SU-DHL-6 (cell line): ENCODE data around the gene B4GALT6.

Experiments
- H2AFZ ChIP-seq: fragments of 200-600 bp; sonication (generic); 2 replicates; pipeline ENCODE4 v1.6.1; 2014; ENCODE audit warnings: low read depth, mild to moderate bottlenecking, moderate library complexity, mixed read lengths, antibody characterized with exemption, low read length; ENCODE audit not compliant: severe bottlenecking
- H3F3A ChIP-seq: fragments of 200-600 bp; shearing (Covaris generic); 2 replicates; pipeline ENCODE4 v1.6.0; 2016; ENCODE audit warnings: antibody characterized with exemption, mild to moderate bottlenecking; ENCODE audit not compliant: insufficient read depth
- H3K27ac ChIP-seq: fragments of 200-600 bp; sonication (generic); 2 replicates; pipeline ENCODE4 v1.5.1; 2016; ENCODE audit warnings: low read depth, mild to moderate bottlenecking, low read length, moderate library complexity, mixed read lengths
- H3K27me3 ChIP-seq: fragments of 200-600 bp; sonication (generic), shearing (Covaris generic); 2 replicates; pipeline ENCODE4 v1.6.0; 2014; ENCODE audit warnings: mild to moderate bottlenecking, low read length
- H3K36me3 ChIP-seq: fragments of 200-600 bp; sonication (generic); 2 replicates; pipeline ENCODE4 v1.6.1; 2014; ENCODE audit warnings: mild to moderate bottlenecking, low read length, mixed read lengths
- H3K4me2 ChIP-seq: fragments of 300-600, 200-600 bp; shearing (Covaris generic), sonication (generic); 2 replicates; pipeline ENCODE4 v1.6.0; 2014; ENCODE audit warnings: low read length, low read depth, mild to moderate bottlenecking; ENCODE audit not compliant: poor library complexity, severe bottlenecking
- H3K4me3 ChIP-seq: fragments of 200-600 bp; sonication (generic); 2 replicates; pipeline ENCODE4 v1.5.1; 2014; ENCODE audit warnings: antibody characterized with exemption, low read length, mild to moderate bottlenecking, mixed read lengths; ENCODE audit not compliant: insufficient read depth, poor library complexity, severe bottlenecking
- H3K79me2 ChIP-seq: fragments of 200-600 bp; sonication (generic); 2 replicates; pipeline ENCODE4 v1.6.1; 2014; ENCODE audit warnings: mild to moderate bottlenecking, low read length, moderate library complexity; ENCODE audit not compliant: insufficient read depth
- H3K9ac ChIP-seq: fragments of 200-600 bp; sonication (generic); 2 replicates; pipeline ENCODE4 v1.7.0; 2014; ENCODE audit warnings: mild to moderate bottlenecking, low read length
- H3K9me2 ChIP-seq: fragments of 200-600 bp; sonication (generic); replicated peaks from 2 replicates; pipeline ENCODE4 v1.6.1; 2014; ENCODE audit warnings: low read length; ENCODE audit not compliant: insufficient read depth
- H3K9me3 ChIP-seq: fragments of 200-600 bp; sonication (generic); 2 replicates; pipeline ENCODE4 v1.6.1; 2014; ENCODE audit warnings: low read length, mixed read lengths; ENCODE audit not compliant: insufficient read depth
- H4K20me1 ChIP-seq: fragments of 200-600 bp; sonication (generic); 2 replicates; pipeline ENCODE4 v1.6.1; 2014; ENCODE audit warnings: low read depth, mild to moderate bottlenecking, antibody characterized with exemption, low read length, moderate library complexity, mixed read lengths
- EZH2phosphoT487 ChIP-seq: fragments of 200-600 bp; sonication (generic), shearing (Covaris generic); conservative IDR thresholded peaks from 2 replicates; pipeline ENCODE4 v1.6.1; 2018; ENCODE audit warnings: mild to moderate bottlenecking, antibody characterized with exemption, low read length, moderate library complexity, mixed read lengths
- TF ChIP-seq, protein P1 (sequence below): fragments of 200-600 bp; sonication (generic); IDR thresholded peaks from one replicate; pipeline ENCODE4 v1.5.1; 2017; ENCODE audit warnings: antibody characterized with exemption, mild to moderate bottlenecking, low read length, moderate library complexity; ENCODE audit not compliant: insufficient read depth, poor library complexity, severe bottlenecking

The B4GALT6 gene

DNA sequence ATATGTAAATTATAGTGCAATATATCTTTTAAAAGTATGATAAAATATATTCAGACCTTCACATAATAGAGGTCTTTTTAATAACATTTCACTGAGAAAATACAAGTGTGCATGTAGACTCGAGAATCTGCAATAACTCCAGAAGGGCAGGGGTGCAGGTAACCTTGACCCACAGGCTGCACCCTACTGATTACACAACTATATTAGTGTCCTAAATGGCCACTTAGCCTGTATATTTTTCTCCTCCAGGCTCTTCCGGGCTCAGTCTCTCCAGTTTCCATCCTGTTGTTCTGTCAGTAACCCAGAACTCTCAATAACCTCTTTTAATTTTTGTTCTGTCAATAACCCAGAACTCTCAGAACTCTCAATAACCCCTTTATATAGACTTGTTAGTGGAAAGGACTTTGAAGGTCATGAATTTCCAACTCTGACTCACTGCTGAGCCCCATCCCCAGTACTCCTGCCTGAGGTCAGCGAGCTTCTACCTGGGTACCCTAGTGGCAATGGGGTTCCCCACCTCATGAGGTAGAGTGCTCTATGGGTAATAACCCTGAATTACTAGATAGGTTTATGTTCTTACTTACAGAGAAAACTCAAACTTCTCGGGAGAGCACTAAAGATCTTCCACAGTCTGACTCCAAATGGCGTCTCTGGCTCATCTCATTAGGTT lies 101.1 kb downstream of the B4GALT6 start:
- Histone ChIP-seq H3K9ac (no peak overlapping the region), H2AFZ (no peak overlapping the region), H3K79me2 (no peaks in the 10 kb centered on the region), H3K9me3 (no peaks in the 10 kb centered on the region), H3K4me2 (no peak overlapping the region), H4K20me1 (no peaks in the 10 kb centered on the region), H3K4me3 (no peak overlapping the region), H3K9me2 (no peaks in the 10 kb centered on the region), H3K27ac (no peak overlapping the region), H3K27me3 (no peaks in the 10 kb centered on the region), H3K36me3 (no peaks in the 10 kb centered on the region), H3F3A (no peaks in the 10 kb centered on the region)
- TF ChIP-seq EZH2phosphoT487, result no peak

- Histone ChIP-seq H3K9ac (no peak overlapping the region), H3K27ac (no peak overlapping the region), H3K4me2 (no peak overlapping the region), H3F3A (no peaks in the 10 kb centered on the region), H3K4me3 (no peak overlapping the region), H3K27me3 (no peaks in the 10 kb centered on the region), H4K20me1 (no peaks in the 10 kb centered on the region), H3K36me3 (no peaks in the 10 kb centered on the region), H2AFZ (no peak overlapping the region), H3K9me3 (no peaks in the 10 kb centered on the region), H3K9me2 (no peaks in the 10 kb centered on the region), H3K79me2 (no peaks in the 10 kb centered on the region)
- TF ChIP-seq EZH2phosphoT487, result no peak
- TF ChIP-seq, protein P1, sequence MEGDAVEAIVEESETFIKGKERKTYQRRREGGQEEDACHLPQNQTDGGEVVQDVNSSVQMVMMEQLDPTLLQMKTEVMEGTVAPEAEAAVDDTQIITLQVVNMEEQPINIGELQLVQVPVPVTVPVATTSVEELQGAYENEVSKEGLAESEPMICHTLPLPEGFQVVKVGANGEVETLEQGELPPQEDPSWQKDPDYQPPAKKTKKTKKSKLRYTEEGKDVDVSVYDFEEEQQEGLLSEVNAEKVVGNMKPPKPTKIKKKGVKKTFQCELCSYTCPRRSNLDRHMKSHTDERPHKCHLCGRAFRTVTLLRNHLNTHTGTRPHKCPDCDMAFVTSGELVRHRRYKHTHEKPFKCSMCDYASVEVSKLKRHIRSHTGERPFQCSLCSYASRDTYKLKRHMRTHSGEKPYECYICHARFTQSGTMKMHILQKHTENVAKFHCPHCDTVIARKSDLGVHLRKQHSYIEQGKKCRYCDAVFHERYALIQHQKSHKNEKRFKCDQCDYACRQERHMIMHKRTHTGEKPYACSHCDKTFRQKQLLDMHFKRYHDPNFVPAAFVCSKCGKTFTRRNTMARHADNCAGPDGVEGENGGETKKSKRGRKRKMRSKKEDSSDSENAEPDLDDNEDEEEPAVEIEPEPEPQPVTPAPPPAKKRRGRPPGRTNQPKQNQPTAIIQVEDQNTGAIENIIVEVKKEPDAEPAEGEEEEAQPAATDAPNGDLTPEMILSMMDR, result no peak
These were observed 102.7 kb downstream of the B4GALT6 start for GRCh38 chr18:31581498-31582197.

GRCh38 chr18:31579375-31579774 lies 105.0 kb downstream of the B4GALT6 start:
- no peak overlapping the region for H3K4me3 ChIP-seq
- TF ChIP-seq, protein P1, result no peak
- TF ChIP-seq EZH2phosphoT487, result no peak
- no peaks in the 10 kb centered on the region for H3K36me3 ChIP-seq
- no peak overlapping the region for H3K27ac ChIP-seq
- H3K79me2 ChIP-seq, result no peaks in the 10 kb centered on the region
- H3K9ac ChIP-seq, result no peak overlapping the region
- no peaks in the 10 kb centered on the region for H3K9me2 ChIP-seq
- no peak overlapping the region for H2AFZ ChIP-seq
- no peak overlapping the region for H3K4me2 ChIP-seq
- H3K9me3 ChIP-seq, result no peaks in the 10 kb centered on the region
- H4K20me1 ChIP-seq, result no peaks in the 10 kb centered on the region
- H3K27me3 ChIP-seq, result no peaks in the 10 kb centered on the region
- no peaks in the 10 kb centered on the region for H3F3A ChIP-seq

GRCh38 chr18:31578126-31578525 lies 106.3 kb downstream of the B4GALT6 start:
- no peak overlapping the region for H3K4me3 ChIP-seq
- H3K4me2 ChIP-seq, result no peak overlapping the region
- H3F3A ChIP-seq, result no peaks in the 10 kb centered on the region
- H3K27ac ChIP-seq, result no peak overlapping the region
- H3K36me3 ChIP-seq, result no peaks in the 10 kb centered on the region
- no peak overlapping the region for H3K9ac ChIP-seq
- no peaks in the 10 kb centered on the region for H3K27me3 ChIP-seq
- no peak for TF ChIP-seq EZH2phosphoT487
- TF ChIP-seq, protein P1, result no peak
- no peaks in the 10 kb centered on the region for H4K20me1 ChIP-seq
- H3K9me3 ChIP-seq, result no peaks in the 10 kb centered on the region
- H3K9me2 ChIP-seq, result no peaks in the 10 kb centered on the region
- no peaks in the 10 kb centered on the region for H3K79me2 ChIP-seq
- no peak overlapping the region for H2AFZ ChIP-seq
